GM23338 (cell line): ENCODE results near the gene CNTNAP5. TPM values are rescaled to one million over a fixed set of nuclear protein-coding genes. Genes with fewer than 3 reads are reported as not detected.

ENCODE experiments used
- ATAC-seq: fragments of 200-7000 bp; cut with Tn5 transposase; 3 replicates; pipeline ENCODE4 v1.9.1; 2020
- DNase-seq: peaks from one replicate; pipeline ENCODE4 v3.0.0-alpha.2; 2015; ENCODE audit warnings: low spot score
- H2AFZ ChIP-seq: fragments of 200-600 bp; sonication (generic); 2 replicates; pipeline ENCODE4 v1.8.0; 2016; ENCODE audit warnings: antibody characterized with exemption, mild to moderate bottlenecking, moderate library complexity
- H3F3A ChIP-seq: fragments of 200-600 bp; sonication (generic); replicated peaks from 2 replicates; pipeline ENCODE4 v1.8.0; 2017; ENCODE audit warnings: antibody characterized with exemption, mixed run types, low read depth
- H3K27ac ChIP-seq: fragments of 200-600 bp; sonication (generic); 2 replicates; pipeline ENCODE4 v1.6.1; 2016; ENCODE audit warnings: low read depth
- H3K27me3 ChIP-seq: fragments of 200-600 bp; sonication (generic); 2 replicates; pipeline ENCODE4 v1.8.0; 2016; ENCODE audit warnings: mild to moderate bottlenecking, mixed run types, moderate library complexity; ENCODE audit not compliant: insufficient read depth
- H3K36me3 ChIP-seq: fragments of 200-600 bp; sonication (generic); 2 replicates; pipeline ENCODE4 v1.8.0; 2016; ENCODE audit warnings: mild to moderate bottlenecking; ENCODE audit not compliant: insufficient read depth
- H3K4me1 ChIP-seq: fragments of 200-600 bp; sonication (generic); 2 replicates; pipeline ENCODE4 v1.8.0; 2016; ENCODE audit warnings: mild to moderate bottlenecking, moderate library complexity; ENCODE audit not compliant: insufficient read depth
- H3K4me2 ChIP-seq: fragments of 200-600 bp; sonication (generic); 2 replicates; pipeline ENCODE4 v1.7.1; 2017; ENCODE audit warnings: mixed run types
- H3K4me3 ChIP-seq: fragments of 200-600 bp; sonication (generic); 2 replicates; pipeline ENCODE4 v1.6.1; 2016; ENCODE audit warnings: mixed run types
- H3K79me2 ChIP-seq: fragments of 200-600 bp; sonication (generic); replicated peaks from 2 replicates; pipeline ENCODE4 v1.8.0; 2017; ENCODE audit warnings: mild to moderate bottlenecking; ENCODE audit not compliant: insufficient read depth
- H3K9me2 ChIP-seq: fragments of 200-600 bp; sonication (generic); 2 replicates; pipeline ENCODE4 v1.8.0; 2017; ENCODE audit not compliant: insufficient read depth
- H4K20me1 ChIP-seq: fragments of 200-600 bp; sonication (generic); replicated peaks from 2 replicates; pipeline ENCODE4 v1.8.0; 2017; ENCODE audit warnings: mild to moderate bottlenecking; ENCODE audit not compliant: insufficient read depth
- H3K27ac Mint-ChIP-seq: 2 replicates; pipeline ENCODE4 v1.8.0; 2020; ENCODE audit warnings: inconsistent platforms, mild to moderate bottlenecking, moderate library complexity, mixed read lengths
- H3K27me3 Mint-ChIP-seq: 3 replicates; pipeline ENCODE4 v1.8.0; 2022; ENCODE audit warnings: low read depth, mild to moderate bottlenecking, moderate library complexity, mixed read lengths, inconsistent platforms; ENCODE audit not compliant: insufficient read depth, poor library complexity
- H3K36me3 Mint-ChIP-seq: 3 replicates; pipeline ENCODE4 v1.8.0; 2021; ENCODE audit warnings: low read depth, mild to moderate bottlenecking, inconsistent platforms, moderate library complexity, mixed read lengths
- H3K4me1 Mint-ChIP-seq: 3 replicates; pipeline ENCODE4 v1.8.0; 2020; ENCODE audit warnings: mild to moderate bottlenecking, inconsistent platforms, mixed read lengths
- H3K4me3 Mint-ChIP-seq: 3 replicates; pipeline ENCODE4 v1.8.0; 2021; ENCODE audit warnings: moderate library complexity, mild to moderate bottlenecking, inconsistent platforms, mixed read lengths
- H3K9me3 Mint-ChIP-seq: 3 replicates; pipeline ENCODE4 v1.8.0; 2020; ENCODE audit warnings: moderate library complexity, mild to moderate bottlenecking, inconsistent platforms, mixed read lengths
- CREB1 ChIP-seq: fragments of 250-450 bp; sonication (Bioruptor Pico); IDR thresholded peaks from 2 replicates; pipeline ENCODE4 v1.5.0; 2020; ENCODE audit warnings: low read depth, mild to moderate bottlenecking, moderate library complexity
- EZH2phosphoT487 ChIP-seq: fragments of 200-600 bp; sonication (generic); IDR thresholded peaks from one replicate; pipeline ENCODE4 v1.8.1; 2018; ENCODE audit warnings: antibody characterized with exemption; ENCODE audit not compliant: unreplicated experiment
- ZNF331 ChIP-seq: fragments of 250-450 bp; sonication (Bioruptor Pico); IDR thresholded peaks from 2 replicates; pipeline ENCODE4 v1.5.0; 2020; ENCODE audit warnings: low read depth, mild to moderate bottlenecking, moderate library complexity
- polyA plus RNA-seq: library from polyadenylated mRNA; unstranded; fragments of >200 nt; fragmentation: Nextera tagmentation; extraction: Ambion mirVana; gene quantifications from 2 replicates; pipeline ENCODE4 v1.2.1, GENCODE V29; 2016
- total RNA-seq: library from RNA; depleted of rRNA; stranded (reverse); fragments of >200 nt; shearing (Covaris generic); gene quantifications from 2 replicates; pipeline ENCODE4 v1.2.3, GENCODE V29; 2014
- TF ChIP-seq, protein P1 (sequence below): fragments of 250-450 bp; sonication (Bioruptor Pico); IDR thresholded peaks from 2 replicates; pipeline ENCODE4 v1.5.0; 2020; ENCODE audit warnings: mild to moderate bottlenecking, moderate library complexity
- TF ChIP-seq, protein P2 (sequence below): IDR thresholded peaks from one replicate; pipeline ENCODE4 v1.6.1; 2018; ENCODE audit warnings: antibody characterized with exemption; ENCODE audit not compliant: unreplicated experiment

CNTNAP5 gene
- total and polyA plus RNA-seq, 2 experiments from 2014 or later = 0.49 to 0.50 TPM

DNA sequence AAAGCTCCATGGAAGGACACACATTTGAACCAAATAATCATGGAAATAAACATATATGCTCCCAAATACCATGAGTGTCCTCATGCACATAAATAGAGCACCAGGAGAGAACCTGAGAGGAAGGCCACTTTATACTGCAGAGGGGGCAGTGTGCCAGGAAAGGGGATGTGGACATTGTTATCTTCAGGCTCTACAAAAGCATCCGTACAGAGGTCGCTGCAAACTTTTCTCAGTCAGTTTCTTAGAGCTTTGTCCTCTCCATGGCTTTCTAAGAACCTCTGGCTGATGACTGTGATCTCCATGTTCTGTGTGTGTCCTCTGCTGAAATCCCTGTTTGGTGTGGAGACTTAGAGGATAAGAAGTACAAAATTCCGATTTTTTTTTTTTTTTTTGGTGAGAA lies 515.7 kb downstream of the CNTNAP5 start (continued):
- TF ChIP-seq, protein P1, sequence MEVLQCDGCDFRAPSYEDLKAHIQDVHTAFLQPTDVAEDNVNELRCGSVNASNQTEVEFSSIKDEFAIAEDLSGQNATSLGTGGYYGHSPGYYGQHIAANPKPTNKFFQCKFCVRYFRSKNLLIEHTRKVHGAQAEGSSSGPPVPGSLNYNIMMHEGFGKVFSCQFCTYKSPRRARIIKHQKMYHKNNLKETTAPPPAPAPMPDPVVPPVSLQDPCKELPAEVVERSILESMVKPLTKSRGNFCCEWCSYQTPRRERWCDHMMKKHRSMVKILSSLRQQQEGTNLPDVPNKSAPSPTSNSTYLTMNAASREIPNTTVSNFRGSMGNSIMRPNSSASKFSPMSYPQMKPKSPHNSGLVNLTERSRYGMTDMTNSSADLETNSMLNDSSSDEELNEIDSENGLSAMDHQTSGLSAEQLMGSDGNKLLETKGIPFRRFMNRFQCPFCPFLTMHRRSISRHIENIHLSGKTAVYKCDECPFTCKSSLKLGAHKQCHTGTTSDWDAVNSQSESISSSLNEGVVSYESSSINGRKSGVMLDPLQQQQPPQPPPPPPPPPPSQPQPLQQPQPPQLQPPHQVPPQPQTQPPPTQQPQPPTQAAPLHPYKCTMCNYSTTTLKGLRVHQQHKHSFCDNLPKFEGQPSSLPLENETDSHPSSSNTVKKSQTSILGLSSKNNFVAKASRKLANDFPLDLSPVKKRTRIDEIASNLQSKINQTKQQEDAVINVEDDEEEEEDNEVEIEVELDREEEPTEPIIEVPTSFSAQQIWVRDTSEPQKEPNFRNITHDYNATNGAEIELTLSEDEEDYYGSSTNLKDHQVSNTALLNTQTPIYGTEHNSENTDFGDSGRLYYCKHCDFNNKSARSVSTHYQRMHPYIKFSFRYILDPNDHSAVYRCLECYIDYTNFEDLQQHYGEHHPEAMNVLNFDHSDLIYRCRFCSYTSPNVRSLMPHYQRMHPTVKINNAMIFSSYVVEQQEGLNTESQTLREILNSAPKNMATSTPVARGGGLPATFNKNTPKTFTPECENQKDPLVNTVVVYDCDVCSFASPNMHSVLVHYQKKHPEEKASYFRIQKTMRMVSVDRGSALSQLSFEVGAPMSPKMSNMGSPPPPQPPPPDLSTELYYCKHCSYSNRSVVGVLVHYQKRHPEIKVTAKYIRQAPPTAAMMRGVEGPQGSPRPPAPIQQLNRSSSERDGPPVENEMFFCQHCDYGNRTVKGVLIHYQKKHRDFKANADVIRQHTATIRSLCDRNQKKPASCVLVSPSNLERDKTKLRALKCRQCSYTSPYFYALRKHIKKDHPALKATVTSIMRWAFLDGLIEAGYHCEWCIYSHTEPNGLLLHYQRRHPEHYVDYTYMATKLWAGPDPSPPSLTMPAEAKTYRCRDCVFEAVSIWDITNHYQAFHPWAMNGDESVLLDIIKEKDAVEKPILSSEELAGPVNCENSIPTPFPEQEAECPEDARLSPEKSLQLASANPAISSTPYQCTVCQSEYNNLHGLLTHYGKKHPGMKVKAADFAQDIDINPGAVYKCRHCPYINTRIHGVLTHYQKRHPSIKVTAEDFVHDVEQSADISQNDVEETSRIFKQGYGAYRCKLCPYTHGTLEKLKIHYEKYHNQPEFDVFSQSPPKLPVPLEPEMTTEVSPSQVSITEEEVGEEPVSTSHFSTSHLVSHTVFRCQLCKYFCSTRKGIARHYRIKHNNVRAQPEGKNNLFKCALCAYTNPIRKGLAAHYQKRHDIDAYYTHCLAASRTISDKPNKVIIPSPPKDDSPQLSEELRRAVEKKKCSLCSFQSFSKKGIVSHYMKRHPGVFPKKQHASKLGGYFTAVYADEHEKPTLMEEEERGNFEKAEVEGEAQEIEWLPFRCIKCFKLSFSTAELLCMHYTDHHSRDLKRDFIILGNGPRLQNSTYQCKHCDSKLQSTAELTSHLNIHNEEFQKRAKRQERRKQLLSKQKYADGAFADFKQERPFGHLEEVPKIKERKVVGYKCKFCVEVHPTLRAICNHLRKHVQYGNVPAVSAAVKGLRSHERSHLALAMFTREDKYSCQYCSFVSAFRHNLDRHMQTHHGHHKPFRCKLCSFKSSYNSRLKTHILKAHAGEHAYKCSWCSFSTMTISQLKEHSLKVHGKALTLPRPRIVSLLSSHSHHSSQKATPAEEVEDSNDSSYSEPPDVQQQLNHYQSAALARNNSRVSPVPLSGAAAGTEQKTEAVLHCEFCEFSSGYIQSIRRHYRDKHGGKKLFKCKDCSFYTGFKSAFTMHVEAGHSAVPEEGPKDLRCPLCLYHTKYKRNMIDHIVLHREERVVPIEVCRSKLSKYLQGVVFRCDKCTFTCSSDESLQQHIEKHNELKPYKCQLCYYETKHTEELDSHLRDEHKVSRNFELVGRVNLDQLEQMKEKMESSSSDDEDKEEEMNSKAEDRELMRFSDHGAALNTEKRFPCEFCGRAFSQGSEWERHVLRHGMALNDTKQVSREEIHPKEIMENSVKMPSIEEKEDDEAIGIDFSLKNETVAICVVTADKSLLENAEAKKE (CRISPR knock-in tag) = no peak
- TF ChIP-seq, protein P2, sequence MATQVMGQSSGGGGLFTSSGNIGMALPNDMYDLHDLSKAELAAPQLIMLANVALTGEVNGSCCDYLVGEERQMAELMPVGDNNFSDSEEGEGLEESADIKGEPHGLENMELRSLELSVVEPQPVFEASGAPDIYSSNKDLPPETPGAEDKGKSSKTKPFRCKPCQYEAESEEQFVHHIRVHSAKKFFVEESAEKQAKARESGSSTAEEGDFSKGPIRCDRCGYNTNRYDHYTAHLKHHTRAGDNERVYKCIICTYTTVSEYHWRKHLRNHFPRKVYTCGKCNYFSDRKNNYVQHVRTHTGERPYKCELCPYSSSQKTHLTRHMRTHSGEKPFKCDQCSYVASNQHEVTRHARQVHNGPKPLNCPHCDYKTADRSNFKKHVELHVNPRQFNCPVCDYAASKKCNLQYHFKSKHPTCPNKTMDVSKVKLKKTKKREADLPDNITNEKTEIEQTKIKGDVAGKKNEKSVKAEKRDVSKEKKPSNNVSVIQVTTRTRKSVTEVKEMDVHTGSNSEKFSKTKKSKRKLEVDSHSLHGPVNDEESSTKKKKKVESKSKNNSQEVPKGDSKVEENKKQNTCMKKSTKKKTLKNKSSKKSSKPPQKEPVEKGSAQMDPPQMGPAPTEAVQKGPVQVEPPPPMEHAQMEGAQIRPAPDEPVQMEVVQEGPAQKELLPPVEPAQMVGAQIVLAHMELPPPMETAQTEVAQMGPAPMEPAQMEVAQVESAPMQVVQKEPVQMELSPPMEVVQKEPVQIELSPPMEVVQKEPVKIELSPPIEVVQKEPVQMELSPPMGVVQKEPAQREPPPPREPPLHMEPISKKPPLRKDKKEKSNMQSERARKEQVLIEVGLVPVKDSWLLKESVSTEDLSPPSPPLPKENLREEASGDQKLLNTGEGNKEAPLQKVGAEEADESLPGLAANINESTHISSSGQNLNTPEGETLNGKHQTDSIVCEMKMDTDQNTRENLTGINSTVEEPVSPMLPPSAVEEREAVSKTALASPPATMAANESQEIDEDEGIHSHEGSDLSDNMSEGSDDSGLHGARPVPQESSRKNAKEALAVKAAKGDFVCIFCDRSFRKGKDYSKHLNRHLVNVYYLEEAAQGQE = no peak
- TF ChIP-seq ZNF331 (CRISPR knock-in tag) = no peak

DNA sequence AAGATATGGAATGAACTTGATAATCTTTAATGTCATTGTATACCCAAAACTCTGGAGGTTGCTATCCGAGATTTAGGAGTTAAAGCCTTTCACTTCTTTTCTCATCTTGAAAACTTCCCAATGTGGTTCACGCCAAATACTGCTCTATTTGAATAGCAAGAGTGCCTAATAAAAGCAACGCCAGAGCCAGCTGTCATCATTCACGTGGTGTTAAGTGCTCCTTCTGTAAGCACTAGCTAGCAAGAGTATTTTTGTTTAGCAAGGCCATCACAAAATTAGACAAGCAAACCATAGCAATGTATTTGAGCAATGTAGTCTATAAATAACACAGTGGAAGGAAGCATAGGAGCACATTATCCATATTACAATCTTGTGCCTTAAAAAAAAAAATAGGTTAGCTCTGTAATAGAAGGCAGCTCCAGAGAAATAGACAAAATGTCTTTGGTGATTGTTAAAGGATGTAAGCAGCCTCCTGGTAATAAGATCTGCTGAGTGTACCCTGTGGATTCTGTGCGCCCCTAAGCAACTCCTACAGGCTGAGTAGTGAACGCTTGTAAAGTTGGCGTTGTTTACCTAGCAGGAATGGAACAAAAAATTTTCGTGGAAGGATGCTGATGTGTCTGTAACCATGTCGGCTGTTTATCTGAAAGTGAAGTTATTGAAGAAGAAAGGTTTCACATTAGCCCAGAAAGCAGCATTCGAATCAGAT lies 518.0 kb downstream of the CNTNAP5 start:
- peaks cover 12% of the 10 kb centered on the region for H3K9me2 ChIP-seq
- no peak for DNase-seq
- H3K27me3 Mint-ChIP-seq = no peaks in the 10 kb centered on the region
- H2AFZ ChIP-seq = no peak overlapping the region
- H3K4me3 Mint-ChIP-seq = no peak overlapping the region
- no peaks in the 10 kb centered on the region for H3K79me2 ChIP-seq
- no peaks in the 10 kb centered on the region for H3K9me3 Mint-ChIP-seq
- H3K36me3 Mint-ChIP-seq = no peaks in the 10 kb centered on the region
- H3K4me3 ChIP-seq = no peak overlapping the region
- peaks cover 14% of the 10 kb centered on the region for H3K4me1 Mint-ChIP-seq
- no peak overlapping the region for H3K27ac ChIP-seq
- no peaks in the 10 kb centered on the region for H3K27me3 ChIP-seq
- H3K36me3 ChIP-seq = no peaks in the 10 kb centered on the region
- peaks cover 11% of the 10 kb centered on the region for H3K4me1 ChIP-seq
- no peak for ATAC-seq
- no peaks in the 10 kb centered on the region for H3F3A ChIP-seq
- H3K27ac Mint-ChIP-seq = no peak overlapping the region
- no peaks in the 10 kb centered on the region for H4K20me1 ChIP-seq
- no peak overlapping the region for H3K4me2 ChIP-seq
- TF ChIP-seq CREB1 (CRISPR knock-in tag) (no peak), ZNF331 (CRISPR knock-in tag) (no peak), EZH2phosphoT487 (no peak)
